Stimulated activated CD8-positive, alpha-beta memory T cell treated with anti-CD3 and anti-CD28 coated beads, Interleukin-7, amount 100 ng/mL, for 48 hours (primary cell): ENCODE measurements around the gene TNNI2.
"Not testable (repeated sequence)": the region's sequence is repeated elsewhere in the genome, so short reads cannot be mapped to it uniquely, and the experiment has no call there.

Experiments
- DNase-seq, 2 donors: peaks; one replicate each; pipeline ENCODE4 v3.0.0-alpha.2; 2020; ENCODE audit warnings: low read depth in 1 of 2; ENCODE audit errors: extremely low read depth in 1 of 2

The TNNI2 gene

GRCh38 chr11:1870721-1871466 is 32.1 kb downstream of the TNNI2 start:
- DNase-seq: no peak

- DNase-seq: no peak
Measured at GRCh38 chr11:1871531-1871930, 32.8 kb downstream of the TNNI2 start.

GRCh38 chr11:1872267-1872985 is 33.6 kb downstream of the TNNI2 start:
- no peak for DNase-seq

GRCh38 chr11:1873048-1873812 is 34.4 kb downstream of the TNNI2 start:
- DNase-seq: no peak

GRCh38 chr11:1873813-1874150 is 35.0 kb downstream of the TNNI2 start:
- DNase-seq: not testable (repeated sequence)

- not testable (repeated sequence) for DNase-seq
Measured at GRCh38 chr11:1874441-1875092, 35.8 kb downstream of the TNNI2 start.

- no peak for DNase-seq
Measured at GRCh38 chr11:1875093-1875850, 36.5 kb downstream of the TNNI2 start.

- not testable (repeated sequence) for DNase-seq
Measured at GRCh38 chr11:1875851-1876301, 37.1 kb downstream of the TNNI2 start.

GRCh38 chr11:1876361-1877063 is 37.7 kb downstream of the TNNI2 start:
- no peak for DNase-seq

GRCh38 chr11:1877211-1878136 is 38.7 kb downstream of the TNNI2 start:
- no peak for DNase-seq

- DNase-seq: no peak
Measured at GRCh38 chr11:1878137-1879031, 39.6 kb downstream of the TNNI2 start.

GRCh38 chr11:1879342-1879940 is 40.7 kb downstream of the TNNI2 start:
- no peak for DNase-seq

GRCh38 chr11:1879941-1880720 is 41.4 kb downstream of the TNNI2 start:
- no peak for DNase-seq

GRCh38 chr11:1880746-1881441 is 42.1 kb downstream of the TNNI2 start:
- no peak for DNase-seq

- DNase-seq: no peak
Measured at GRCh38 chr11:1881442-1882264, 42.9 kb downstream of the TNNI2 start.
